ENCODE results near the gene OTUD4.

The OTUD4 gene

GRCh38 chr4:145132511-145133098 lies 47.8 kb downstream of the OTUD4 start:
- DNase-seq (ENCODE audit: low read depth): no peak
- no peak overlapping the region for H3K4me3 ChIP-seq (ENCODE audit: control insufficient read depth, low read depth, low read length)
- no peak for TF ChIP-seq CTCF (IDR thresholded peaks at IDR 0.05; ENCODE audit: control insufficient read depth, insufficient read depth, low read depth, low read length, missing control alignments)

GRCh38 chr4:145131848-145132247 lies 48.5 kb downstream of the OTUD4 start:
- H3K4me3 ChIP-seq (ENCODE audit: control insufficient read depth, low read depth, low read length): no peak overlapping the region
- no peak for DNase-seq (ENCODE audit: low read depth)
- TF ChIP-seq CTCF (IDR thresholded peaks at IDR 0.05; ENCODE audit: control insufficient read depth, insufficient read depth, low read depth, low read length, missing control alignments): no peak

GRCh38 chr4:145130788-145131399 lies 49.5 kb downstream of the OTUD4 start:
- DNase-seq (ENCODE audit: low read depth): peak; percentile 79
- no peak overlapping the region for H3K4me3 ChIP-seq (ENCODE audit: control insufficient read depth, low read depth, low read length)
- no peak for TF ChIP-seq CTCF (IDR thresholded peaks at IDR 0.05; ENCODE audit: control insufficient read depth, insufficient read depth, low read depth, low read length, missing control alignments)

- no peak overlapping the region for H3K4me3 ChIP-seq (ENCODE audit: control insufficient read depth, low read depth, low read length)
- no peak for TF ChIP-seq CTCF (IDR thresholded peaks at IDR 0.05; ENCODE audit: control insufficient read depth, insufficient read depth, low read depth, low read length, missing control alignments)
- no peak for DNase-seq (ENCODE audit: low read depth)
Observed at GRCh38 chr4:145130130-145130529, 50.3 kb downstream of the OTUD4 start.

GRCh38 chr4:145125396-145125795 lies 55.0 kb downstream of the OTUD4 start:
- DNase-seq (ENCODE audit: low read depth): no peak
- H3K4me3 ChIP-seq (ENCODE audit: control insufficient read depth, low read depth, low read length): no peak overlapping the region
- no peak for TF ChIP-seq CTCF (IDR thresholded peaks at IDR 0.05; ENCODE audit: control insufficient read depth, insufficient read depth, low read depth, low read length, missing control alignments)

- TF ChIP-seq CTCF (IDR thresholded peaks at IDR 0.05; ENCODE audit: control insufficient read depth, insufficient read depth, low read depth, low read length, missing control alignments): no peak
- DNase-seq (ENCODE audit: low read depth): no peak
- H3K4me3 ChIP-seq (ENCODE audit: control insufficient read depth, low read depth, low read length): no peak overlapping the region
Observed at GRCh38 chr4:145108128-145108527, 72.3 kb downstream of the OTUD4 start.
